ENCODE measurements around the gene OSBPL5.

The OSBPL5 gene

GRCh38 chr11:3202305-3202704 is 37.2 kb upstream of the OSBPL5 start:
- TF ChIP-seq, protein P1, sequence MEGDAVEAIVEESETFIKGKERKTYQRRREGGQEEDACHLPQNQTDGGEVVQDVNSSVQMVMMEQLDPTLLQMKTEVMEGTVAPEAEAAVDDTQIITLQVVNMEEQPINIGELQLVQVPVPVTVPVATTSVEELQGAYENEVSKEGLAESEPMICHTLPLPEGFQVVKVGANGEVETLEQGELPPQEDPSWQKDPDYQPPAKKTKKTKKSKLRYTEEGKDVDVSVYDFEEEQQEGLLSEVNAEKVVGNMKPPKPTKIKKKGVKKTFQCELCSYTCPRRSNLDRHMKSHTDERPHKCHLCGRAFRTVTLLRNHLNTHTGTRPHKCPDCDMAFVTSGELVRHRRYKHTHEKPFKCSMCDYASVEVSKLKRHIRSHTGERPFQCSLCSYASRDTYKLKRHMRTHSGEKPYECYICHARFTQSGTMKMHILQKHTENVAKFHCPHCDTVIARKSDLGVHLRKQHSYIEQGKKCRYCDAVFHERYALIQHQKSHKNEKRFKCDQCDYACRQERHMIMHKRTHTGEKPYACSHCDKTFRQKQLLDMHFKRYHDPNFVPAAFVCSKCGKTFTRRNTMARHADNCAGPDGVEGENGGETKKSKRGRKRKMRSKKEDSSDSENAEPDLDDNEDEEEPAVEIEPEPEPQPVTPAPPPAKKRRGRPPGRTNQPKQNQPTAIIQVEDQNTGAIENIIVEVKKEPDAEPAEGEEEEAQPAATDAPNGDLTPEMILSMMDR (IDR thresholded peaks at IDR 0.05; ENCODE audit: extremely low read depth, insufficient read depth, missing control alignments), result no peak
- in situ Hi-C loops (cut with MboI; ENCODE audit: low pct_unique_long_range_greater_than_20kb, low sequenced_read_pairs, unreplicated experiment), result no loop called here
- no peak for DNase-seq (ENCODE audit: low spot score)

DNA sequence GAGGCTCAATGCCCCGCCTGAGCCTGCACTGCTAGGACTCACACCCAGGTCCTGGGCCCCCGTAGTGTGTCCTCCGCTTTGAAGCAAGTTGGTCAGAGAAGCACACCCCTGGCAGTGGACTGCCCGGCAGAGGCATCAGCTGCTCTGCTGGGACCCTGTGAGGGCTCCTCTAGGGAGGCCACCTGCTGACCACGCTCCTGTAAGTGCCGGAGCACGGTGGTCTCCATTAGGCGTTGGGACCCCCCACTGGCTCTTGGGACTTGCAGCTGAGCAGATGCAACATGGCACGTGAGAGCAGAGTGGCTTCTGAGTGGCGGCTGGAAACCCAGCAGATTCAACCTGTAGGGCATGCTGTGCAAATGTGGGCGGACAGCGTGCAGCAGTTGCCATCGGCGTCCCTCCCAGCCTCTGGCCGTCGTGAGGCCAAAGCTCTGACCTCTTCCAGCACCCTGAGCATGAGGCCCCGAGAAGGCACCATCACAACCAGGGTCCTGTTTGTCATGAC is 36.6 kb upstream of the OSBPL5 start:
- no peak for DNase-seq (ENCODE audit: low spot score)
- in situ Hi-C loops (cut with MboI; ENCODE audit: low pct_unique_long_range_greater_than_20kb, low sequenced_read_pairs, unreplicated experiment), result no loop called here
- TF ChIP-seq, protein P1 (IDR thresholded peaks at IDR 0.05; ENCODE audit: extremely low read depth, insufficient read depth, missing control alignments), result no peak

- in situ Hi-C loops (cut with MboI; ENCODE audit: low pct_unique_long_range_greater_than_20kb, low sequenced_read_pairs, unreplicated experiment), result no loop called here
- TF ChIP-seq, protein P1 (IDR thresholded peaks at IDR 0.05; ENCODE audit: extremely low read depth, insufficient read depth, missing control alignments), result no peak
- DNase-seq (ENCODE audit: low spot score), result no peak
Measured at GRCh38 chr11:3201112-3201581, 36.0 kb upstream of the OSBPL5 start.

DNA sequence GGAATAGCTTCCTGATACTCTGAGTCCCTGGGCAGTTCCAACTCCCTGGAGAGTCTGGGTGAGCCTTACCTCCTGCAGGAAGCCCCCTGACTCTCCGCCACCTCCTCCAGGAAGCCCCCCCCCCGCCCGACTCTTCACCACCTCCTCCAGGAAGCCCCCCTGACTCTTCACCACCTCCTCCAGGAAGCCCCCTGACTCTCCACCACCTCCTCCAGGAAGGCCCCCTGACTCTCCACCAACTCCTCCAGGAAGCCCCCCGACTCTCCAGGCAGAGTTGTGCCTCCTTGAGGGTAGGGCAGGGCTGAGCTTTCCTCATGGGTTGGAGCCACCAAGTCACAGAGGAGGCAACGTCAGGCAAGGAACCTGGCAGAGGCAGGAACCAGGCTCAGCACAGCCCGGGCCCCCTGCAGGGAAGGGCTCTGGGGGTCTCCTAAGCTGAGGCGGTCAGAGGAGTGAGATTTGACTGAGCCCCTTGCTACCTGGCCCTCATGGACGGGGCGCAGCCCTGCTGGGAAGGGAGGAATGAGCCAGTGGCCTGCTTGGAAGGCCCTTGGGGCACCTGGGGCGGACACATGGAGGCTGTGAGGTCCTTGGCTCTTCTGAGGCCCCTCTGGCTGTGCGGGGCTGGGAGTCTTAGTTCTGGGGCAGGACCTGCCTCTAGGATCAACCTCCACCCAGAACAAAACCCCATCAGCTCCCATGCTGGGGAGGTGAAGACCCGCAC is 35.4 kb upstream of the OSBPL5 start:
- TF ChIP-seq, protein P1 (IDR thresholded peaks at IDR 0.05; ENCODE audit: extremely low read depth, insufficient read depth, missing control alignments), result no peak
- DNase-seq (ENCODE audit: low spot score), result no peak
- in situ Hi-C loops (cut with MboI; ENCODE audit: low pct_unique_long_range_greater_than_20kb, low sequenced_read_pairs, unreplicated experiment), result no loop called here

DNA sequence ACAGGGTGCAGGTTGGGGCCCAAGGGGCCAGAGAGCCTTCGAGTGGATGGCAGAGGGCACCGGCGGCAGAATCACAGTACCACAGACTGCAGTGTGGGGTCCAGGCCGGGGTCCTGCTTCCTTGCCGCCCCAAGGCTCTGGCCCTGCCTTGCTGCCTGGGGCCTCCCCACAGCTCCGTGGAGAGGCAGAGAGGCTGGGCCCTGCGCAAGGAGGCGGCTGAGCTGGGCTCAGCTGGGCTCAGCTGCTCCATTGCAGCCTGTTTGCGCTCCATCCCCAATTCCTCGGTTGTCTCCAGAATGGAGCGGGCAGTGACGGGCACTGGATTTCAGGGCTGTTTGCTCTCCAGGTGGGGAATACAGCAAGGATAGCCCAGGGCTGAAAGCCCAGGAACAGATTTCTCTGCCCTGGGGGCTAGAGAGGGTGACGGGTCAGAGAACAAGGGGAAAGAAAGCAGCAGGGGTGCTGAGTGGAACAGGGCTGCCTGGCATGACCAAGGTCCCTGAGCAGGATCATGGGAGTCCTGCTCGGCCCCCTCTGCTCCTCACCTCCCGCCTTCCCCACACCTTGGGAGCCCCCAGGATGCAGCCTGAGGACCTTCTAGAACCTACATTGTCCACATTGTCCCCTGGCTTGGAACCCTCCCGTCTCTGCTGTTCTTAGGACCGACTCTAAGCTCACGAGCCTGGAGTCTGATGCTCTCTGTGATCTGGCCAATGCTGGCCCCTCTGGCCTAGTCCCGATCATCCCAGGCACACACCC is 34.6 kb upstream of the OSBPL5 start:
- TF ChIP-seq, protein P1 (IDR thresholded peaks at IDR 0.05; ENCODE audit: extremely low read depth, insufficient read depth, missing control alignments), result no peak
- in situ Hi-C loops (cut with MboI; ENCODE audit: low pct_unique_long_range_greater_than_20kb, low sequenced_read_pairs, unreplicated experiment), result no loop called here
- DNase-seq (ENCODE audit: low spot score), result no peak

DNA sequence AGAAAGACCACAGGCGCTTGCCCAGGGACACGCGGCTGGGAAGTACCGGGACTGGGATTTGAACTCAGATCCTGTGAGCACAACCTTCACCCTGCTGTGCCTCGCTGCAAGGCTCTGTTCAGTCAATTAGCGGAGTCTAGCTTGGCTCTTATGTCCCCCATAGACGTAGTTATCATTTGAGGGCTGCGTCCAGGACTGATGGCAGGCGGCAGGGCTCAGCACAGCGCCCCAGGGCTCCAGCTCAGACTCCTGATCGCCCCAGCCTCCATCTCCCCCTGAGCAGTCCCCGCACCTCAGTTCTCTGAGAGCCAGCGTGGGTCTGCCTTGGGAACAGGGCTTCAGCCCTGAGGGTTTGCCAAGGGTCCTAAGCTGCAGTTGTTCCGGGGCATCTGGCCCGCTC is 33.7 kb upstream of the OSBPL5 start:
- no peak for DNase-seq (ENCODE audit: low spot score)
- TF ChIP-seq, protein P1 (IDR thresholded peaks at IDR 0.05; ENCODE audit: extremely low read depth, insufficient read depth, missing control alignments), result no peak
- in situ Hi-C loops (cut with MboI; ENCODE audit: low pct_unique_long_range_greater_than_20kb, low sequenced_read_pairs, unreplicated experiment), result no loop called here

Measured in GM13977 (cell line).